T-helper 1 cell treated with Interleukin-12 subunit alpha and Interleukin-12 subunit beta and Interleukin-4 antibody, amounts not matched to agents 30 ng/mL and 1 ng/mL, for 36 hours (primary cell): ENCODE data around the gene FAM9A. TPM values are rescaled to one million over a fixed set of nuclear protein-coding genes. Genes with fewer than 3 reads are reported as not detected.
"Not testable (repeated sequence)": the region's sequence is repeated elsewhere in the genome, so short reads cannot be mapped to it uniquely, and the experiment has no call there.

Experiments
- intact Hi-C: fragments of 100-400 bp; cut with micrococcal nuclease; formaldehyde crosslinking; loops from one replicate; pipeline ENCODE4 v1.15.1; 2024
- total RNA-seq: library from RNA; stranded (reverse); gene quantifications from 2 replicates; pipeline ENCODE4 v1.2.3, GENCODE V29; 2022

Gene FAM9A
- total RNA-seq, 1 donor from 2014 or later: not detected

DNA sequence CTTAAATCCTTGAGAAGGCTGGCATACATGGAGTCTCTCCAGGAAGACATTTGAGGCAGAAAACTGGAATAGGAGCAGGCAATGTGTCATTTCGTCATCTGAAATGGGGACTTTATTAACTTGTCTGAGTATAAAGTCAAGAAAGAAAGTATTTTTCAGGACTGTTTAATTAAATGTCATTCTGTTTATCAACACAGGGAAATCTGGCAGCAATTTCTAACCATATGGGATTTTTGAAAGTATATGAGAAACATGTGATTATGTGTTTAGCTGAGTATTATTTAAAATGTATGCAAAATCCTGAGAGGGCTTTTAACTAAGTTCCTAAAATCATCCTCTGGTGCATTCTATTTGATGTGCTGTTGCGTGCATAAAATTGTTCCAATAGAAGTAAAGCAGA lies 3.9 kb upstream of the FAM9A start:
- intact Hi-C loops: no loop called here

DNA sequence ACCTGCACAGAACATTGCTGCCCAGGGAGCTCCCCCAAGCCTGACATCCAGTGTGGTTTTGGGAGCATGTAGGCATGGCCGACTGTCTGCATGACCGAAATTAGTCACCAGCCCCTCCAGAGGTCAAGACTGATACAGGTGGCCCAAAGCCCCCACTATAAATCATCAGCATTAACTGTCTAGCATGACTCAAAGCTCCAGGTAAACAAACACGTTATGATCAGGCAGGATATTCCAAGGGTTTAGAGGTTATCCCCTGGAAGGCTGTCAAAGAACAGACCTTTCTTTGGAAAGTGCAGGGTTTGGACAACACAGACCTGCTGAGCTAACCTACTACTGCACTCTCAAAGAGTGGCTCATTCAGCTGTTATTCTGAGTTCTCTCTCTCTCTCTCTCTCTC lies 2.1 kb upstream of the FAM9A start:
- intact Hi-C loops: no loop called here

DNA sequence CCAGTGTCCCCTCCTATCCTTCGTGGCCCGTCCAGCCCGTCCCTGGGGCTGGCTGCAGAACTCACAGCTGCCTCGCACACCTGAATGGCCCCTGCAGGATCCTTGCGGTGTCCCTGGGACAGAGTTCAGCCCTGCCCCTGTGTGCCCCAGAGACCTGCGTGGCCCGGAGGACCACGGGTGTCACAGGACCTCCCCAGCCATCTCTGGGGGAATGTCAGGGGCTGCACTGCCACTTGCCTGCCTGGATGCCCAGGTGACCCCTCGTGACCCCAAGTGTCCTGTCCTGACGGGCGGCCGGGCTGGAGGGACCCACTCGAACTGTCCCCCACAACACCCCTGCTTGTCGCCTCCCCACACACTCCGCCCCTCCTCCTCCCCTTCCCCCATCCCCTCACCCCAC lies 832 bp downstream of the FAM9A start:
- intact Hi-C loops: not testable (repeated sequence)

DNA sequence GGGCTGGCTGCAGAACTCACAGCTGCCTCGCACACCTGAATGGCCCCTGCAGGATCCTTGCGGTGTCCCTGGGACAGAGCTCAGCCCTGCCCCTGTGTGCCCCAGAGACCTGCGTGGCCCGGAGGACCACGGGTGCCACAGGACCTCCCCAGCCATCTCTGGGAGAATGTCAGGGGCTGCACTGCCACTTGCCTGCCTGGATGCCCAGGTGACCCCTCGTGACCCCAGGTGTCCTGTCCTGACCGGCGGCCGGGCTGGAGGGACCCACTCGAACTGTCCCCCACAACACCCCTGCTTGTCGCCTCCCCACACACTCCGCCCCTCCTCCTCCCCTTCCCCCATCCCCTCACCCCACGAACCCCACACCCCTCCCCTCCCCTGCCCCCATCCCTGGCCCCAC lies 1.9 kb downstream of the FAM9A start:
- intact Hi-C loops: not testable (repeated sequence)

DNA sequence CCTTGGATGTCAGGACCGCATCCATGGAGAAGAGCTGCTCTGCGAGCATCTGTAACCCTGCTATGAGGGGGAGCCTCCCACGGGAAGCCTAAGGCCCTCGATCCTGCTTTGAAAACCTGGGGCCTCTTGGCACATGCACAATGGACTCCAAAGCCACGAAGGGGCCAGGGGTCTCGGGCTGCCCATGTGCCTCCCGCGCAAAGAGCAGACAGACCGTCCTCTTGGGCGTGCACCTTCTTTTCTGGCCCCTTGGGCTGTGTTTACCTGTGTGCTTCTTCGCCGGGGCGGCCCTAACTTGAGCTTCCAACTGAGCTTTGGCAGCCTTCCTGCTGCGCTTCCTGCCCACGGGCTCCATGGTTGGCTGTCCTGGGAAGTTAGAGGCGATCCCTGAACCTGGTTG lies 2.5 kb downstream of the FAM9A start:
- intact Hi-C loops: not testable (repeated sequence)

DNA sequence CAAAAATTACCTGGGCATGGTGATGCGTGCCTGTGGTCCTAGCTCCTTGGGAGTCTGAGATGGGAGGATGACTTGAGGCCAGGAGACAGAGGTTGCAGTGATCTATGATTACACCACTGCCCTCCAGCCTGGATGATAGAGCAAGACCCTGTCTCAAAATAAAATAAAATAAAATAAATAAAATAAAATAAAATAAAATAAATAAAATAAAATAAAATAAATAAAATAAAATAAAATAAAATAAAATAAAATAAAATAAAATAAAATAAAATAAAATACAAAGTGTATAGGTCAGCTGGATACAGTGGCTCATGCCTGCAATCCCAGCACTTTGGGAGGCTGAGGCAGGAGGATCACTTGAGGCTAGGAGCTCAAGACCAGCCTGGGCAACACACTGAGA lies 14.1 kb downstream of the FAM9A start:
- intact Hi-C loops: not testable (repeated sequence)

DNA sequence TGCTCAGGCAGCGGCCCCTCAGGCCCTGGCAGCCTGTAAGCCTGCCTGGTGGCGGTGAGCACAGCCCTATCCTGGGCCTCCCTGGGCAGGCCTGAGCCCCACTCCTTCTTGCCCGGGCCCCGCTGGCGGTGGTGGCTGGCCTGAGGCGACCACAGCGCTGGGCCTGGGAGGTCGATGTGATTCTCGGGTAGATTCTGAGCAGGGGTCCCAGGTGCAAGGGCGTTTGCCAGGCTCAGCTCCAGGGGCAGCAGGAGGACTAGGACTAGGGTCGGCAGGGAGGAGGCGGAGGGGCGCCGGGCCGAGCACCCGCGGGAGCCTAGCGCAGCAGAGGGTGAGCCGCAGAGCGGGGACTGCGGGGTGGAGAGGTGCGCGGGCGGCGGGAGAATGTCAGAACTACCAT lies 17.0 kb downstream of the FAM9A start:
- intact Hi-C loops: no loop called here

DNA sequence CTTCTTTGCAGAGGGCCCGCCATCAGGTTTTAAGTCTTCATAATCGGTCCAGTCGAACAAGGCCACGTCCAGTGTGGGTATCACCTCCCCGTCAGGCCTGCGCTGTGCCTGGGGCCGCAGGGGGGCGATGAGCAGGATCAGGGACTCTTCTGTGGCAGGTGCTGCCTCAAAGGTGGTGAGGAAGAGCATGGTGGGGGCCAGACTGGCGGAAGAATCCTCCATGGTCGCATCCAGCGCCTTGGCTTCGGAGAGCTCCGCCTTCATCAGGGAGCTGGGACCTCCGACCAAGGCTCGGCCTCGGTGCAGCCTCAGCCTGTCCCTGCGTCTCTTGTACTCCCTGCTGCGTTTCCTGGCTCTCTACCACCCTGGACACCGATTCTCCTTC lies 17.5 kb downstream of the FAM9A start:
- intact Hi-C loops: loop anchor here (1.0 kb wide), 2 partner anchors 32 to 926 kb away; no protein-coding TSS in a partner anchor

DNA sequence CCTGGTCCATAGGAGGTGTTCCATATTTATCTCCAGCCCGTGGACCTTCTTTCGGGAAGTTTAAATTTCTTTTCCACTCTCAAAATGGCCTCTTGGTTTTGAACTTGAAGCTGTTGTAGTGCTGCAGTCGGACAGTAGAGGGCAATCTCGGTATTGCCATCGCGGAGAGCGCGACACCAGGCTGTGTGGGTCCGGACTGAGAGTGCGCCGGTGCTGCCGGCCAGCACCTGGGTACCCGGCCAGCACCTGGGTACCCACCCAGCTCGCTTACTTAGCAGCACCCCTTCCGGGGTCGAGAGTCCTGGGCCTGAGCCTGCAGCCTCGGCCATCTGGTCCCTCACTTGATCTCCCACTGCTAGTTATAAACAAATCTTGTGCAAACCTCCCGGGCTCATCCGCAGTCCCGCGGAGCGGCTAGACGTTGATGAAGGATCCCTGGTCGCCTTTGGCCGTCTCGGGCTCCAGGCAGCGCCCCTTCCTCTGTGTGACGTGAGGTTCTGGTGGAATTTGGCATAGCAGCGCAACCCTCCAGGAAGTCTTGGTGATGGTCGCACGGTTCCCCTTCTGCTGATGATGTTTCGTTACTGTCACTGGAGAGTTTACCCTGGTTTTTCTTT lies 18.0 kb downstream of the FAM9A start:
- intact Hi-C loops: loop anchor here (1.0 kb wide), 2 partner anchors 32 to 926 kb away; no protein-coding TSS in a partner anchor

DNA sequence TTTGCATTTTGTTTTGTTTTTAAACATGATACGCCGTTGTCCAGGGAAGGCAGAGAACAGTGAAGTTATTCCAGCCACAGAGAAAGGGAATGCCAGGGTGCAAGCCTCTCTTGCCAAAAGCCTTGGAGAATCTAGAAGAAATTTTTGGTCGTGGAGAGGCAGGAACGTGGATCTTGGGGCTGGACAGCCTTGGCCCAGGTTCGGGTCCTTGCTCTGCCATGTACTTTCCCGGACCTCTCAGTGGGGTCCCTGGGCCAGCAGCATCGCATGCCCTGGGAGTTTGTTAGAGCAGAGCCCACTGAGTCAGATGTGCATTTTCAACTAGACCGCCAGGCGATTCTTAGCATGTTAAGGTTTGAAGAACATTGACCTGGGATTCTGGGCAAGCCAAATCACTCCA lies 18.6 kb downstream of the FAM9A start:
- intact Hi-C loops: no loop called here

DNA sequence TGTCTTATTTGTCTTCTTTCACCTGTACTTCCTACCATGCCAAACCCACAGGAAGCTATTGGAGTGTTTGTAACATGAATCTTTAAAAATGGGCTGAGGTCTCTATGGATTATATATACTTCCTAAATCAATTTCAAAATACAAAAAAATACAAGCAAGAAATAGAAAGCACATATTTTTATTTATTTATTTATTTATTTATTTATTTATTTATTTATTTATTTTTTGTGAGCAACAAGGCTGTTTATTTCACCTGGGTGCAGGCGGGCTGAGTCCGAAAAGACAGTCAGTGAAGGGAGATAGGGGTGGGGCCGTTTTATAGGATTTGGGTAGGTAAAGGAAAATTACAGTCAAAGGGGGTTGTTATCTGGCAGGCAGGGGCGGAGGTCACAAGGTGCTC lies 19.3 kb downstream of the FAM9A start:
- intact Hi-C loops: not testable (repeated sequence)

DNA sequence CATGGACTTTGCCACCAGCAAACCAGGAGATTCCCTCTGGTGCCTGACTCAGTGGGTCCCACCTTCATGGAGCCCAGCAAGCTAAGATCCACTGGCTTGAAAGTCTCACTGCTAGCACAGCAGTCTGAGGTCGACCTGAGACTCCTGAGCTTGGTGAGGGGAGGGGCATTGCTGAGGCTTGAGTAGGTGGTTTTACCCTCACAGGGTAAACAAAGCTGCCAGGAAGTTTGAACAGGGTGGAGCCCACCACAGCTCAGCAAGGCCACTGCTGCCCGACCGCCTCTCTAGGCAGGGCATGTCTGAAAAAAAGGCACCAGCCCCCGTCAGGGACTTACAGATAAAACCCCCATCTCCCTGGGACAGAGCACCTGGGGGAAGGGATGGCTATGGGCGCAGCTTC lies 28.1 kb downstream of the FAM9A start:
- intact Hi-C loops: no loop called here

DNA sequence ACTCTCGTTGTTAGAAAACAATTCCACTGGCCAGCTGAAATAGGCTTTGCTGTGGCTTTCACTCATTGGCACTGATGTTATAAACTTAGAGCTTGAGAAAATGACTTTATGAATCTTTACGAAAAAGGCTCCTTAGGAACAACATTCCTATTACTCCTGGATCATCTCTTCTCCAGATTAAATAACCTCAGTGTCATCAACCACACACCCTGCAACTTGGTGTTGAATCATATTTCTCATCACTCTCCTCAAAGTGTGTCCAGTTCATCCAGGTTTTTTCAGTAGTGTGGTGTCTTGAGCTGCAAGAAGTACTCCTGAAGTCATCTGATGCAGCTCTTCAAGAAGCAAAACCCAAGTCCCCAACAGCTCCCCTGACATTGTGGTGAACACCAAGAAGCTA lies 41.2 kb downstream of the FAM9A start:
- intact Hi-C loops: no loop called here

DNA sequence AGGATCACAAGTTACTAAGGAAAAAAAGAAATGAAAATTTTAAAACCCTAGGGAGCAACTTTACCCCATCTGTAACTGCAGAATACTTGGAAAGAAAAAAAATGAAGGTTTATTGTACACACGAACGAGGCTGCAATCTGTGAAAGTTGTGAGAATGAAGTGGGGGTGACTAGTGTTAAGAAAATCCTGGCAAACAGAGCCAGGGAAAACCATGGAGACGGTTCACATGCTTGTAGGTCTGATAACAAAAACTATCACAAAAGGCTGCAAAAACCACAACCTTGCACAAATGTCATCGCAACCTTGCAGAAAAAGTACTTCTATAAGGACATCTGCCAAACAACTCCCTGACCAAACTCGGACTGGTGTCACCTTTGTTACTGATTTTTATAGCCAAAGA lies 42.5 kb downstream of the FAM9A start:
- intact Hi-C loops: not testable (repeated sequence)

DNA sequence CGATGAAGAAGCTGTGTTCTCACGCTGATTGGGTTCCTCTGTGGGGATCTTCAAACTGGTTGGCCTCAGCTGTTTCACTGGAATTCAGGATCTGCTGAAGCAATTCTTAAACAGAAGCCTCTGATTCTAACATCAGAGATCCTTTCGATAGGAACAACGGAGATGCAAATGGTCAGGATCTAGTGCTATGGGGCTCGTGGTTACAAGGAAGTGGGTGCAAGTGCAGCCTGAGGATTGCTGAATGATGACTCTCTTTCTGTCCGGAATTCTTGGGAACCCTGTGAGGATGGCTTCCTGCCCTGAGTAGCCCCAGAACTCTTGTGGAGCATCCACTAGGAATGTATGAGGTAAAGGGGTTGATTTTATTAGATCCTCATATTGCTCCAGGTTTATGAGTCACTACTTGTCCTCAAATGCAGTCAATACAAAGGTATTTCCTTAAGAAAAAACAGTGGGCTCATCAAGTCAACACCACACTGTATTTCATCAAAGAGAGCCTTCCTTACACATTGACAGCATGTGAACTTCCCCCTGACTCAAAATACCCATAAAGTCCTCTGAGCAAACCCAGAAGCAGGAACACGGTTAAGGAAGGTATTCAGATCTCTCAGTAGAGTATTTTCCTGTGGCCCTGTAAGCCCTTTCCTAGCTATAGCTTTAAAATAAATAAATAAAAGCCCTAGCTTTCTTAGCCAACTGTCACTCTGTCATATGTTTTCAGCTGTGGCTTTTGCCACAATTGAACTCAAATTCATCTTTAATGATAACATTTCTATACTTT lies 43.4 kb downstream of the FAM9A start:
- intact Hi-C loops: not testable (repeated sequence)

DNA sequence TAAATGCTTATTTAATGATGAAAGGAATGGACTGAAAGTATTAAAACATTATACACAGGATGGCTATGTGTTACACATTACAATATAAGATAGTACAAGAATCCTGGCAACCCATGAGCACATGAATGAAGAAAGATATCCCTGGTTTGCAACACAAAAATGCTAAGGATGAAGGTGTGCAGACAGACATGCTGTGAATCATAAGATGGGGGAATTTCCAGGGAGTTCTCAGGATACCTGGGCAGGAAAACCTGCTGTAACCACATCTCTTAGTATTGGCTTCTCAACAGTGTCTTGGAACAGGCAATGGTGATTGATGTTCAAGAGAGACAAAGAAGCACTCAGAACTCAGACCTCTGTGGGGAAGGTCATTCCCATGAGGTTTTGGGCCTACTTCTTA lies 45.4 kb downstream of the FAM9A start:
- intact Hi-C loops: no loop called here

DNA sequence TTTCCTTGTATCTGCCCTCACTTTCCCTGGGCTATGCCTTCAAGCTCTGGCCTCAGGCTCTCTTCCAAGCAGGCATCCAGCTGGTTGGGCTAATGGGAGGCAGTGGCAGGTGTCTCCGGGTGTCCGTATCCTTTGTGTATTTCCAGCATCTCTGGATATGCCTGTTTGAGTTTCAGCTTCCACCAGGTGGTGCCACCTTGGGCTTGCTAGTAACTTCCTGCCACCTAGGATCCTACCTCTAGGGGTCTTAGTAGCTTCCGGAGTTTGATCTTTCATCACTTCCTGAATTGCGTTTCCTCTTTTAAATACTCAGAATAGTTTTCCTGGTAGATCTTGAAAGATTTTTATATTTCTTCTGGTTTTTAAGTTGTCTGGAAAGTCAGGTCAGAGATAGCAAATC lies 46.1 kb downstream of the FAM9A start:
- intact Hi-C loops: no loop called here

DNA sequence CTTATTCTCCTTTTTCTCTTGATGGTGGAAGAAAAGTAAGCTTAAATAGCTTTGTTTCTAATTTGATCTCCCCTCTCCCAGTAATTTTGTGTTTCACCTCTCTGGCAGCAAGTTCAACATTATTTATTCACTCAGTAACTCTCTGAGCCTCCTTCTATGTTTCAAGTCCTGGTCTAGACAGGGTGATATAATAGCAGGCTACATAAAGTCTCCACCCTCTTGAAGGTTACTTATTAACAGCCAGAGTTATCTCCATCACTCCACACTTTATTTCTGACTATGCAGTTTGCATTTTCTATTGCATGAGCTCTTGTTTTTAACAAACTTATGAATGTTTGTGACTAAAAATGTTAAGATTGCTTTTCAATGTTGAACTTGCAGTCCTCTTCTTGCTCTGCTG lies 51.5 kb downstream of the FAM9A start:
- intact Hi-C loops: no loop called here

DNA sequence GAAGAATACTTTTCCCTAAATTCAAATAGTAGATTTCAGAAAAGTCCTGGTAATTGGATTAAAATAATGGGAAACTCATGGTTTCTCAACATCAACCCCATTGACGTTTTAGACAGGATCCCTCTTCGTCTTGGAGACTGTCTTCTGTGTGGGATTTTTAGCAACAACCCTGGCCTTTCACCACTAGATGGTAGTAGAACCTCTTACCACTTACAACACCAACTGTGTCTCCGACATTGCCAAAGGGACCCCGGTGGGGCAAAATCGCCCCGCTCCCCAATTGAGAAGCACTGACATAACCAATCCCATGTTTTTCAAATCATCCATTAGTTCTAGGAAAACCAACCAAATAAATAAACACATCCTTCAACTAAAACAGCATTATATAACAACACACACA lies 52.3 kb downstream of the FAM9A start:
- intact Hi-C loops: no loop called here

DNA sequence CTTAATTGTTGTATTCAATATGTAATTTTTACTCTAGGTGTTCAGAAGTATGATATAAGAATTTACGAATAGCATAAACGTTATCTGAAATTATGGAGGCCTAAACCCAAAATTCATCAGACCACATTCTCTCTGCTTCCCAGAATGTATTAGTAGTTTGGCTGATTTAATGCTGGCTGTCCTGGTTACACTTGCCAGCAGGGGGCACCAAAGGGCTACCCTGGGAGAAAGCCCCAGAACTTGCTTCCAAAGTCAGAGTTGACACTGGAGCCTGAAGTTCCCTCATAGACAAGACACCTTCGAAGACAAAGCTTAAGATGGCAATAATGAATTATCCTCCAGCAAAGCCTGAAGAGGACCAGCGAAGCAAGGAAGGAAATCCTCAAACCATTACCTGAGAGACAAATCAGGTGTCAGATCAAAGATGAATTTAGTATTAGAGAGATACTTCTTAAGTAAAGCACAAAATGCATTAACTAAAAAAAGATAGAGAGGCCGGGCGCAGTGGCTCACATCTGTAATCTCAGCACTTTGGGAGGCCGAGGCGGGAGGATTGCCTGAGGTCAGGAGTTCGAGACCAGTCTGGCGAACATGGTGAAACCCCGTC lies 58.0 kb downstream of the FAM9A start:
- intact Hi-C loops: loop anchor here (1.0 kb wide), 2 partner anchors 72 to 966 kb away; no protein-coding TSS in a partner anchor

DNA sequence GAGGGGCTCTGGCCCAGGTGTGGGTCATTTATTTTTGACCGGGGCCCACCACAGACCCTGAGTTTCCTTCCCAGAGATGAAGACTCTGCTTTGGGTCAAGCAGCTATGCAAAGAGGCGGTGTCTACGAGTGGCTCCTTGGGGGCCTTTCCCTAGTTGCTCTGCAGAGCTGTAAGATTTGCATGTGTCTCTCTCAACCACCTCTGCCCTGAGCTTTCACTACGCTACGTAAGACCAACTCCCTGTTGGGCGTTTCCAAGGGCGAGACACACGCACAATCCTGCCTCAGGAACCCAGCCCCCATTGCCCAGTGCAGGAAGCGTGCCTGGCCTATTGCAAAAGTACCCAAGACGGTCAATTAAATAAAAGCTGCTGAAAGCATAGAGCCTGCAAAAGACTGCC lies 59.2 kb downstream of the FAM9A start:
- intact Hi-C loops: no loop called here
